GM12878 (cell line): ENCODE measurements around the gene SMIM5. TPM values are rescaled to one million over a fixed set of nuclear protein-coding genes. Genes with fewer than 3 reads are reported as not detected.

Source experiments
- ATAC-seq: fragments of 200-7000 bp; cut with Tn5 transposase; 3 replicates; pipeline ENCODE4 v1.9.1; 2020; ENCODE audit warnings: mild to moderate bottlenecking, moderate library complexity
- BruUV-seq: library from RNA; stranded (reverse); fragments of 400-500 nt; replicated peaks from 2 replicates; lab custom pipeline; 2021; lab: Mats Ljungman, UMichigan
- CTCF ChIA-PET: fragments of 300-600 bp; sonication (Branson Sonifier 250); formaldehyde crosslinking; extraction: SDS; loops from one replicate; lab custom pipeline; 2021; ENCODE audit warnings: inconsistent platforms; lab: Yijun Ruan, JAX
- POLR2A ChIA-PET: fragments of 350-600 bp; formaldehyde crosslinking; extraction: SDS; loops from one replicate; lab custom pipeline; 2021; ENCODE audit warnings: inconsistent platforms; lab: Charles Lee
- RAD21 ChIA-PET: fragments of 300-600 bp; sonication (Branson Sonifier 250); formaldehyde crosslinking; loops from one replicate; lab custom pipeline; 2023; ENCODE audit warnings: antibody characterized with exemption; ENCODE audit not compliant: unreplicated experiment; lab: Charles Lee
- SMC1A ChIA-PET: fragments of 300-600 bp; sonication (Branson Sonifier 250); formaldehyde crosslinking; loops from one replicate; lab custom pipeline; 2023; ENCODE audit not compliant: unreplicated experiment, uncharacterized antibody; lab: Charles Lee
- DNase-seq: peaks from one replicate; pipeline ENCODE4 v3.0.0-alpha.2; 2011; ENCODE audit warnings: low read depth, low spot score
- FAIRE-seq: peaks from 3 replicates; lab custom pipeline; 2011; peaks lifted over from hg19 to GRCh38; lab: Jason Lieb, UNC
- H2AFZ ChIP-seq: 2 replicates; pipeline ENCODE4 v1.6.0; 2011; ENCODE audit warnings: low read depth, low read length, control low read depth; ENCODE audit not compliant: control insufficient read depth
- H3K27ac ChIP-seq: 2 replicates; pipeline ENCODE4 v1.5.1; 2011; ENCODE audit warnings: control low read depth; ENCODE audit not compliant: control insufficient read depth, insufficient read depth
- H3K27me3 ChIP-seq, 2 experiments: replicated peaks in 1 of 2; 2 replicates each; pipeline versions ENCODE4 v1.6.0 to v1.6.1; 2011; ENCODE audit warnings: low read length in 1 of 2; ENCODE audit not compliant: control insufficient read depth in 2 of 2, insufficient read depth in 2 of 2
- H3K36me3 ChIP-seq, 2 experiments: 2 replicates each; pipeline ENCODE4 v1.5.1; 2011; ENCODE audit warnings: low read length in 1 of 2; ENCODE audit not compliant: control insufficient read depth in 2 of 2, insufficient read depth in 2 of 2
- H3K4me1 ChIP-seq: 2 replicates; pipeline ENCODE4 v1.6.1; 2011; ENCODE audit warnings: mild to moderate bottlenecking, low read length, moderate library complexity, mixed read lengths; ENCODE audit not compliant: control insufficient read depth, insufficient read depth
- H3K4me2 ChIP-seq: 2 replicates; pipeline ENCODE4 v1.6.0; 2011; ENCODE audit warnings: control low read depth; ENCODE audit not compliant: control insufficient read depth, insufficient read depth
- H3K4me3 ChIP-seq: fragments of 200-600 bp; sonication (generic); 2 replicates; pipeline ENCODE4 v1.5.1; 2016
- H3K79me2 ChIP-seq: 2 replicates; pipeline ENCODE4 v1.6.0; 2011; ENCODE audit warnings: low read length; ENCODE audit not compliant: control insufficient read depth, insufficient read depth
- H3K9ac ChIP-seq: 2 replicates; pipeline ENCODE4 v1.8.0; 2011; ENCODE audit warnings: low read length, control low read depth, mixed read lengths; ENCODE audit not compliant: control insufficient read depth, insufficient read depth
- H3K9me3 ChIP-seq: replicated peaks from 3 replicates; pipeline ENCODE4 v1.5.1; 2011; ENCODE audit warnings: mild to moderate bottlenecking, low read length; ENCODE audit not compliant: control insufficient read depth, insufficient read depth
- H4K20me1 ChIP-seq: 2 replicates; pipeline ENCODE4 v1.6.0; 2011; ENCODE audit not compliant: control insufficient read depth, insufficient read depth
- BHLHE40 ChIP-seq, 2 experiments: fragments of 450-650 bp in 1 of 2; IDR thresholded peaks; 2 replicates each; pipeline ENCODE4 v1.6.1; 2011 to 2017; ENCODE audit warnings: low read depth in 2 of 2, borderline replicate concordance in 1 of 2, improper control_type of control experiment in 1 of 2, low read length in 1 of 2, mild to moderate bottlenecking in 1 of 2
- CBFB ChIP-seq: IDR thresholded peaks from 2 replicates; pipeline ENCODE4 v1.6.1; 2016; ENCODE audit warnings: antibody characterized with exemption, low read depth
- DPF2 ChIP-seq: fragments of 450-650 bp; IDR thresholded peaks from 2 replicates; pipeline ENCODE4 v1.6.1; 2017; ENCODE audit warnings: mild to moderate bottlenecking
- FOS ChIP-seq: IDR thresholded peaks from 3 replicates; pipeline ENCODE4 v1.6.1; 2011; ENCODE audit warnings: borderline replicate concordance; ENCODE audit not compliant: insufficient read length; ENCODE audit errors: extremely low read depth
- IKZF1 ChIP-seq: fragments of 450-650 bp; conservative IDR thresholded peaks from 2 replicates; pipeline ENCODE4 v1.6.1; 2017; ENCODE audit warnings: antibody characterized with exemption, mild to moderate bottlenecking
- IKZF2 ChIP-seq, 2 experiments: fragments of 450-650 bp; IDR thresholded peaks; 2 replicates each; pipeline ENCODE4 v1.6.1; 2017; ENCODE audit warnings: mild to moderate bottlenecking in 2 of 2, moderate library complexity in 2 of 2
- IRF5 ChIP-seq: fragments of 450-650 bp; IDR thresholded peaks from 2 replicates; pipeline ENCODE4 v1.6.1; 2017; ENCODE audit warnings: borderline replicate concordance
- MEF2B ChIP-seq: fragments of 450-650 bp; IDR thresholded peaks from 2 replicates; pipeline ENCODE4 v1.6.1; 2018; ENCODE audit warnings: mild to moderate bottlenecking, moderate library complexity; ENCODE audit not compliant: partially characterized antibody, poor library complexity, severe bottlenecking
- MTA3 ChIP-seq: IDR thresholded peaks from 2 replicates; pipeline ENCODE4 v1.6.1; 2012; ENCODE audit warnings: low read length, inconsistent platforms, borderline replicate concordance
- NR2F1 ChIP-seq: fragments of 450-650 bp; conservative IDR thresholded peaks from 2 replicates; pipeline ENCODE4 v1.6.1; 2017; ENCODE audit warnings: mild to moderate bottlenecking
- POLR2AphosphoS5 ChIP-seq: IDR thresholded peaks from 2 replicates; pipeline ENCODE4 v1.6.1; 2011; ENCODE audit warnings: mild to moderate bottlenecking, low read length, inconsistent platforms
- PRDM15 ChIP-seq: fragments of 450-650 bp; formaldehyde crosslinking; IDR thresholded peaks from 2 replicates; pipeline ENCODE4 v1.4.0; 2020; ENCODE audit warnings: mild to moderate bottlenecking, moderate library complexity
- SIX5 ChIP-seq: IDR thresholded peaks from 2 replicates; pipeline ENCODE4 v1.6.1; 2011; ENCODE audit warnings: mild to moderate bottlenecking, low read depth, low read length, moderate library complexity; ENCODE audit not compliant: severe bottlenecking
- SMARCA5 ChIP-seq: fragments of 450-650 bp; IDR thresholded peaks from 2 replicates; pipeline ENCODE4 v1.6.1; 2017; ENCODE audit warnings: mild to moderate bottlenecking
- SREBF2 ChIP-seq: IDR thresholded peaks from 2 replicates; pipeline ENCODE4 v1.6.1; 2012; ENCODE audit warnings: mild to moderate bottlenecking, low read length
- SUZ12 ChIP-seq: fragments of 200-600 bp; sonication (generic); IDR thresholded peaks from one replicate; pipeline ENCODE4 v1.6.1; 2018; ENCODE audit warnings: antibody characterized with exemption, mild to moderate bottlenecking; ENCODE audit not compliant: unreplicated experiment
- whole genome bisulfite sequencing: methylation state at CpG from one replicate; pipeline ENCODE4 v1.1.6; 2016; ENCODE audit warnings: low lambda C conversion rate; ENCODE audit not compliant: insufficient replicate concordance, insufficient coverage; ENCODE audit errors: missing lambda C conversion rate; 5-methylcytosine and 5-hydroxymethylcytosine counted together
- in situ Hi-C: fragments of 300-500 bp; cut with MboI; formaldehyde crosslinking; loops from 9 replicates; pipeline ENCODE4 v1.14.3; 2018; ENCODE audit warnings: mixed read lengths
- intact Hi-C: fragments of 100-400 bp; cut with micrococcal nuclease; formaldehyde crosslinking; loops from one replicate; pipeline ENCODE4 v1.14.2; 2022; ENCODE audit not compliant: unreplicated experiment
- polyA plus RNA-seq, 11 experiments: library from polyadenylated mRNA; depleted of rRNA in 4 of 11; unstranded in 6 of 11; stranded (reverse) in 5 of 11; fragments of >200 nt; fragmentation: Nextera tagmentation in 4 of 11; fragmentation: Illumina TruSeq in 1 of 11; extraction: Ambion mirVana in 4 of 11; extraction: Trizol in 1 of 11; gene quantifications; 1 replicate in 1 of 11; 2 replicates in 10 of 11; pipeline versions ENCODE4 v1.2.1 to v1.2.3, GENCODE V29; 2011 to 2016; ENCODE audit warnings: inconsistent platforms in 2 of 11, missing spikeins in 2 of 11, low read depth in 1 of 11
- total RNA-seq, 4 experiments: library from RNA; depleted of rRNA in 3 of 4; stranded (reverse); fragments of >200 nt in 3 of 4; fragmentation: Illumina TruSeq in 1 of 4; extraction: Trizol in 1 of 4; gene quantifications; 2 replicates each; pipeline versions ENCODE4 v1.2.1 to v1.2.3, GENCODE V29; 2013 to 2021

Gene SMIM5
- total and polyA plus RNA-seq, 10 of the 15 experiments (the other 5 are each of a cell fraction or from before 2014, with no cell fraction given), result 0.08 to 0.11 TPM; not detected in 8

DNA sequence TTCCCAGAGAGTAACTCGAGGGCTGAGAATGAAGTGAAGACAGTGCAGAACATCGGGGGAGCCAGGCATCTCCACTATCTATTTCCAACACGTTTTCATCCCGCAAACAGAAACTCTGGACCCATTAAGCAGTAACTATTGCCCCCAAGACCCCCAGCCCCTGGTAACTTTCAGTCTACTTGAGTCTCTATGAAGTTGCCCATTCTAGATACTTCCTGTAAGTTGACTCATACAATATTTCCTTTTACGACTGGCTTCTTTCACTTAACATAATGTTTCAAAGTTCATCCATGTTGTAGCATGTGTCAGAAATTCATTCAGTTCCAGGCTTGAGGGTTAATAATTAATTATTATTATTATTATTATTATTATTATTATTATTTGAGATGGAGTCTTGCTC lies 26.1 kb upstream of the SMIM5 start (continued):
- no peak for TF ChIP-seq PRDM15 (CRISPR knock-in tag)
- TF ChIP-seq SREBF2, result no peak

DNA sequence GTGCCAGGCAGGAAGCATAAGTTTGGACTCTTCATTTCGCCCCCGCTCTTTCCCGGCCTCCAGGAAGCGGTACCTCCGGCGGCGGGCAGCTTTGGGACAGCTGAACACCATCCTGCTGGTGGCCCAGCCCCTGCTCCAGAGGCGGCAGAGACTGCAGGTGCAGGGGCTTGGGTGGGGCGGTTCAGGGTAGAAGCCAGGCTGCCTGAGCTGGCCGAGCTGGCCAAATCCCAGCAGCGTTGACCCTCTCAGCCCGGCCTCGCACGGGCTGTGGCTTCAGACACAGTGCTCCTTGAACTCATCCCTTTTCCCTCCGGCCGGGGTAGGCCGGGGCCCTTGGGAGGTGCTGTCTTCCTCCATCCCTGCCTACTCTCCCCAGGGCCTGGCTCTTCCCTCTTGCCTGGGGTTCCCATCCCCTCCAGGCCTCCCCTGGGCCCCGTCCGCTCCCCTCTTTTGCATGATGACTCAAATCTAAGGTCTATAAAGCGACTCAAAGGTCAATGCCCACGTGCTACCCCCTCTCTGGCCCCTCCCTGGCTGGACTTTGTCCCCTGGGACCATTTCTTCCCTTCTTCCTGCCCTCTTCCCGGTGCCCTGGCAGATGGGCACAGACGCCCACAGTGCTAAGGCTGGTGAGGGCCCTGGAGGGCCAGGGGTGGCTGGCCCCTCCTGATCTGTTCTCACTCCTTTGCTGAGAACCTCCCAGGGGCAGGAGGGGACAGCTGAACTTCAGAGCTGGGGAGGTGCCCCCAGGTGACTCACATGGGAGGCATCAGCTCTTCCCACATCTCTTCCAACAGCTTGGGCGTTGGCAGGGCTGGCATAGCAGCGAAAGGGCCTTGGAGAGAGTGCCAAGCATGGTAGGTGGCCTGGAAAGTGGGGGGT lies 22.9 kb upstream of the SMIM5 start:
- 35% methylated on average over 25 of the region's 25 CpGs for WGBS
- no TSS peak for BruUV-seq
- Histone ChIP-seq H3K36me3 (no peaks in the 10 kb centered on the region), H3K9ac (no peak overlapping the region), H3K79me2 (no peaks in the 10 kb centered on the region), H3K4me3 (no peak overlapping the region), H3K27me3 (no peaks in the 10 kb centered on the region), H3K9me3 (no peaks in the 10 kb centered on the region), H4K20me1 (no peaks in the 10 kb centered on the region), H2AFZ (no peak overlapping the region), H3K4me1 (no peaks in the 10 kb centered on the region), H3K27ac (no peak overlapping the region), H3K4me2 (no peak overlapping the region)
- ChIA-PET RAD21 (interaction anchor here (0.7 kb wide), 2 partner anchors 33 to 132 kb away, joined by 4 read pairs; no protein-coding TSS in a partner anchor), SMC1A (no interaction called here), CTCF (interaction anchor here (1.2 to 2.8 kb wide), 5 partner anchors 9 to 143 kb away, joined by 3 to 17 read pairs (median 9); no protein-coding TSS in a partner anchor), POLR2A (no interaction called here)
- FAIRE-seq (no peak), DNase-seq (no peak), ATAC-seq (peak; percentile 58)
- intact Hi-C loops (no loop called here), in situ Hi-C loops (no loop called here)
- TF ChIP-seq DPF2 (0 out of 2 replicates have a peak, but pooled peaks have one; percentile 33), CBFB (no peak), SMARCA5 (no peak), FOS (no peak), MEF2B (peak; percentile 72), SUZ12 (no peak), MTA3 (no peak), IRF5 (no peak), IKZF1 (peak; percentile 62), BHLHE40 (IDR thresholded peaks at IDR 0.05; ENCODE audit: borderline replicate concordance in 1 of 2, low read depth in 2 of 2, low read length in 1 of 2) (peak; percentile 21 to 68; a peak in 2 of 4 replicates), NR2F1 (peak; percentile 52), IKZF2 (IDR thresholded peaks at IDR 0.05) (0 out of 4 replicates have a peak, but pooled peaks of 1 of the 2 experiments have one; percentile 17), SREBF2 (no peak), SIX5 (no peak), POLR2AphosphoS5 (no peak)
